ENCODE data around the gene RAPGEFL1.

RAPGEFL1 gene

GRCh38 chr17:40218006-40218739, 40.9 kb downstream of the RAPGEFL1 start:
- Histone ChIP-seq H3K9ac (ENCODE audit: low read depth, low read length) (peak overlapping the region; percentile 59; the same call in 1 of the 2 replicates), H3K9me3 (ENCODE audit: insufficient read depth, low read length, severe bottlenecking) (no peaks in the 10 kb centered on the region), H3K4me3 (ENCODE audit: low read depth in 1 of 2, low read length in 2 of 2) (peak overlapping the region in 1 of 2 experiments; percentile 69; a peak in 2 of 4 replicates), H3K27ac (ENCODE audit: low read length) (peak overlapping the region; percentile 93), H3K79me2 (ENCODE audit: insufficient read depth, low read length) (peaks cover 27% of the 10 kb centered on the region), H3K4me1 (ENCODE audit: insufficient read depth, low read length) (peaks cover 25% of the 10 kb centered on the region), H3K36me3 (ENCODE audit: insufficient read depth, low read length) (0 out of 2 replicates have a peak, but pooled peaks cover under 1% of the 10 kb centered on the region), H3K27me3 (ENCODE audit: insufficient read depth, low read length, poor library complexity) (no peaks in the 10 kb centered on the region), H3K4me2 (ENCODE audit: insufficient read depth, low read length) (peak overlapping the region; percentile 74), H4K20me1 (ENCODE audit: insufficient read depth, low read length) (no peaks in the 10 kb centered on the region), H2AFZ (ENCODE audit: low read depth, low read length) (peak overlapping the region; percentile 90)
- ATAC-seq (ENCODE audit: insufficient read depth, low read depth) (no peak), DNase-seq (no peak)
- TF ChIP-seq CTCF (IDR thresholded peaks at IDR 0.05; ENCODE audit: borderline replicate concordance, extremely low read depth, low read length, poor library complexity, severe bottlenecking) = no peak
- TF ChIP-seq EZH2 (IDR thresholded peaks at IDR 0.05; ENCODE audit: borderline replicate concordance, low read depth, low read length, severe bottlenecking) = no peak

- DNase-seq (peak; percentile 98), ATAC-seq (ENCODE audit: insufficient read depth, low read depth) (peak; percentile 95)
- no peaks in the 10 kb centered on the region for H3K9me3 ChIP-seq (ENCODE audit: insufficient read depth, low read length, severe bottlenecking)
- peak within 1 kb of the TSS; percentile 41 to 69 for H3K4me3 ChIP-seq (ENCODE audit: low read depth in 1 of 2, low read length in 2 of 2)
- H2AFZ ChIP-seq (ENCODE audit: low read depth, low read length) = peak within 1 kb of the TSS; percentile 90
- H3K4me1 ChIP-seq (ENCODE audit: insufficient read depth, low read length) = peaks cover 25% of the 10 kb centered on the region
- no peaks in the 10 kb centered on the region for H3K27me3 ChIP-seq (ENCODE audit: insufficient read depth, low read length, poor library complexity)
- H4K20me1 ChIP-seq (ENCODE audit: insufficient read depth, low read length) = no peaks in the 10 kb centered on the region
- H3K4me2 ChIP-seq (ENCODE audit: insufficient read depth, low read length) = peak within 1 kb of the TSS; percentile 74
- no peak for TF ChIP-seq EZH2 (IDR thresholded peaks at IDR 0.05; ENCODE audit: borderline replicate concordance, low read depth, low read length, severe bottlenecking)
- peak; percentile 62 for TF ChIP-seq CTCF (IDR thresholded peaks at IDR 0.05; ENCODE audit: borderline replicate concordance, extremely low read depth, low read length, poor library complexity, severe bottlenecking)
- peak within 1 kb of the TSS; percentile 59 for H3K9ac ChIP-seq (ENCODE audit: low read depth, low read length)
- peak within 1 kb of the TSS; percentile 93 for H3K27ac ChIP-seq (ENCODE audit: low read length)
- peaks cover 35% of the 10 kb centered on the region for H3K79me2 ChIP-seq (ENCODE audit: insufficient read depth, low read length)
- 0 out of 2 replicates have a peak, but pooled peaks cover 2% of the 10 kb centered on the region for H3K36me3 ChIP-seq (ENCODE audit: insufficient read depth, low read length)
Measured at GRCh38 chr17:40218740-40219593, 41.7 kb downstream of the RAPGEFL1 start, which contains the start of gene WIPF2. Gene WIPF2, plus strand, starts transcription at chr17:40219304. Its CDS starts 37,156 bp downstream, at chr17:40256460.

- Histone ChIP-seq H3K4me1 (ENCODE audit: insufficient read depth, low read length) (peaks cover 25% of the 10 kb centered on the region), H3K4me3 (ENCODE audit: low read depth in 1 of 2, low read length in 2 of 2) (peak overlapping the region; percentile 41 to 69), H3K36me3 (ENCODE audit: insufficient read depth, low read length) (0 out of 2 replicates have a peak, but pooled peaks cover 2% of the 10 kb centered on the region), H3K27ac (ENCODE audit: low read length) (peak overlapping the region; percentile 73), H3K27me3 (ENCODE audit: insufficient read depth, low read length, poor library complexity) (no peaks in the 10 kb centered on the region), H2AFZ (ENCODE audit: low read depth, low read length) (peak overlapping the region; percentile 74), H3K4me2 (ENCODE audit: insufficient read depth, low read length) (peak overlapping the region; percentile 74), H4K20me1 (ENCODE audit: insufficient read depth, low read length) (no peaks in the 10 kb centered on the region), H3K9me3 (ENCODE audit: insufficient read depth, low read length, severe bottlenecking) (no peaks in the 10 kb centered on the region), H3K79me2 (ENCODE audit: insufficient read depth, low read length) (peaks cover 41% of the 10 kb centered on the region), H3K9ac (ENCODE audit: low read depth, low read length) (peak overlapping the region; percentile 59)
- ATAC-seq (ENCODE audit: insufficient read depth, low read depth) (peak; percentile 66), DNase-seq (peak; percentile 69)
- TF ChIP-seq CTCF (IDR thresholded peaks at IDR 0.05; ENCODE audit: borderline replicate concordance, extremely low read depth, low read length, poor library complexity, severe bottlenecking) (no peak), EZH2 (IDR thresholded peaks at IDR 0.05; ENCODE audit: borderline replicate concordance, low read depth, low read length, severe bottlenecking) (no peak)
Measured at GRCh38 chr17:40219594-40220338, 42.5 kb downstream of the RAPGEFL1 start.

Data from DND-41 (cell line).